ENCODE measurements around the gene FOXP2.

DNA sequence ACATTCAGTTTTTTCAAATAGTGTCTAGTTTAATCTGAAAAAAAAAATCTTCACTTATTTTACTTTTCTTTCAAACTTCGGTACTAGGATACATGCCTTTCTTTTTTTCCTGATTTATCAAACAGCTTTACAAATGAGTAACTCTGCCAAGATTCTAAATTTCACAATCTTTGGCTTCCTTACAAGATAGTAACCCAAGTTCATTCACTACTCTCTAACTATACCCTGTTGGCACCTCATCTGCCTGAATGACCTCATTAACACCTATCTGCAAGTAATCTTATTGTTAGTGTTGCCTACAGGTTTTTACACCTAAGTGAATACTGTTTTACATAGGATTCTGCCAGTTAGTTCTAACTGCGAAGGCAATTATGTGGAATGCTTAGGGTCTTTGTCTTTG, 159.8 kb downstream of the FOXP2 start:
- TF ChIP-seq, protein P1, sequence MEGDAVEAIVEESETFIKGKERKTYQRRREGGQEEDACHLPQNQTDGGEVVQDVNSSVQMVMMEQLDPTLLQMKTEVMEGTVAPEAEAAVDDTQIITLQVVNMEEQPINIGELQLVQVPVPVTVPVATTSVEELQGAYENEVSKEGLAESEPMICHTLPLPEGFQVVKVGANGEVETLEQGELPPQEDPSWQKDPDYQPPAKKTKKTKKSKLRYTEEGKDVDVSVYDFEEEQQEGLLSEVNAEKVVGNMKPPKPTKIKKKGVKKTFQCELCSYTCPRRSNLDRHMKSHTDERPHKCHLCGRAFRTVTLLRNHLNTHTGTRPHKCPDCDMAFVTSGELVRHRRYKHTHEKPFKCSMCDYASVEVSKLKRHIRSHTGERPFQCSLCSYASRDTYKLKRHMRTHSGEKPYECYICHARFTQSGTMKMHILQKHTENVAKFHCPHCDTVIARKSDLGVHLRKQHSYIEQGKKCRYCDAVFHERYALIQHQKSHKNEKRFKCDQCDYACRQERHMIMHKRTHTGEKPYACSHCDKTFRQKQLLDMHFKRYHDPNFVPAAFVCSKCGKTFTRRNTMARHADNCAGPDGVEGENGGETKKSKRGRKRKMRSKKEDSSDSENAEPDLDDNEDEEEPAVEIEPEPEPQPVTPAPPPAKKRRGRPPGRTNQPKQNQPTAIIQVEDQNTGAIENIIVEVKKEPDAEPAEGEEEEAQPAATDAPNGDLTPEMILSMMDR (conservative IDR thresholded peaks at IDR 0.05; ENCODE audit: low read depth, low read length), result no peak
- no peak for TF ChIP-seq EZH2phosphoT487 (IDR thresholded peaks at IDR 0.05; ENCODE audit: borderline replicate concordance, low read length)
